ENCODE data around the gene EIF3I. TPM values are rescaled to one million over a fixed set of nuclear protein-coding genes. Genes with fewer than 3 reads are reported as not detected.
"Not testable (repeated sequence)": the region's sequence is repeated elsewhere in the genome, so short reads cannot be mapped to it uniquely, and the experiment has no call there.

The EIF3I gene
- total and polyA plus RNA-seq, 7 experiments from 2014 or later: 82.6 to 189 (median 122) TPM

- H3K36me3 ChIP-seq (ENCODE audit: control insufficient read depth in 2 of 3, insufficient read depth in 3 of 3, low read length in 3 of 3): peaks cover 0 to 23% (median 5%) of the 10 kb centered on the region in 3 experiments
- peak overlapping the region; percentile 63 for H3K4me3 ChIP-seq (ENCODE audit: low read length)
- H3K27me3 ChIP-seq (ENCODE audit: control insufficient read depth in 2 of 2, insufficient read depth in 2 of 2, low read length in 2 of 2): no peaks in the 10 kb centered on the region
- POLR2A ChIA-PET: interaction anchor here (2.5 to 28.2 kb wide), 5 partner anchors 3 to 79 kb away, joined by 13 to 738 read pairs (median 155); partner anchors contain the start of genes FAM167B, HDAC1, LCK and MARCKSL1
- intact Hi-C loops (cut with micrococcal nuclease): no loop called here
- H3K9me3 ChIP-seq (ENCODE audit: control insufficient read depth in 2 of 3, low read length in 3 of 3): no peaks in the 10 kb centered on the region
- peak overlapping the region; percentile 86 to 97 (median 94) for H3K27ac Mint-ChIP-seq
- peaks cover 38 to 42% of the 10 kb centered on the region in 2 donors for H3K4me1 ChIP-seq (ENCODE audit: control insufficient read depth in 2 of 2, insufficient read depth in 2 of 2, low read length in 2 of 2)
- CTCF ChIA-PET: interaction anchor here (1.7 kb wide), 1 partner anchor 9 kb away, joined by 10 read pairs; no protein-coding TSS in a partner anchor
- no peak for DNase-seq
- no peaks in the 10 kb centered on the region for H3K9me3 Mint-ChIP-seq
- peak overlapping the region; percentile 91 for H3K27ac ChIP-seq (ENCODE audit: low read depth, low read length)
- peaks cover 5 to 44% (median 34%) of the 10 kb centered on the region in 5 donors for H3K36me3 Mint-ChIP-seq
- H3K27me3 Mint-ChIP-seq: no peaks in the 10 kb centered on the region
- peak overlapping the region; percentile 81 to 100 (median 88) for H3K4me3 Mint-ChIP-seq
- H3K4me1 Mint-ChIP-seq: peaks cover 19 to 51% (median 48%) of the 10 kb centered on the region in 7 donors
- no peak for ATAC-seq
Measured at GRCh38 chr1:32257227-32257508, 35.0 kb downstream of the EIF3I start.

DNA sequence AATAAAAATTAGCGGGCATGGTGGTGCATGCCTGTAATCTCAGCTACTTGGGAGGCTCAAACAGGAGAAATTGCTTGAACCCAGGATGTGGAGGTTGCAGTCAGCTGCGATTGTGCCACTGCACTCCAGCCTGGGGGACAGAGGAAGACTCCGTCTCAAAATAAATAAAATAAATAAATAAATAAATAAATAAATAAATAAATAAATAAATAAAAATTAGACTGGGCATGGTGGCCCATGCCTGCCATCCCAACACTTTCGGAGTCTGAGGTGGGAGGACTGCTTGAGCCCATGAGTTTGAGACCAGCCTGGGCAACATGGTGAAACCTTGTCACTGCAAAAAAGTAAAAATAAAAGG is 41.0 kb downstream of the EIF3I start:
- intact Hi-C loops (cut with micrococcal nuclease); DNase-seq; H3K9me3 Mint-ChIP-seq; H3K9me3 ChIP-seq (ENCODE audit: control insufficient read depth in 2 of 3, low read length in 3 of 3); ATAC-seq; H3K27me3 Mint-ChIP-seq; H3K27me3 ChIP-seq (ENCODE audit: control insufficient read depth in 2 of 2, insufficient read depth in 2 of 2, low read length in 2 of 2): not testable (repeated sequence)
- Histone ChIP-seq H3K27ac (ENCODE audit: low read depth, low read length) (peak overlapping the region; percentile 70), H3K4me3 (ENCODE audit: low read length) (peak overlapping the region; percentile 33), H3K36me3 (ENCODE audit: control insufficient read depth in 2 of 3, insufficient read depth in 3 of 3, low read length in 3 of 3) (peaks cover 0 to 12% (median 11%) of the 10 kb centered on the region in 3 experiments), H3K4me1 (ENCODE audit: control insufficient read depth in 2 of 2, insufficient read depth in 2 of 2, low read length in 2 of 2) (peaks cover 56 to 76% of the 10 kb centered on the region in 2 donors)
- peak overlapping the region in 8 of 10 donors; percentile 49 to 86 (median 71) for H3K4me3 Mint-ChIP-seq
- ChIA-PET CTCF (interaction anchor here (0.6 to 1.8 kb wide), 2 partner anchors 15 to 110 kb away, joined by 3 to 5 read pairs; no protein-coding TSS in a partner anchor), POLR2A (interaction anchor here (1.0 to 25.2 kb wide), 6 partner anchors 8 to 72 kb away, joined by 3 to 738 read pairs (median 4); partner anchors contain the start of genes FAM167B and LCK)
- H3K27ac Mint-ChIP-seq: peak overlapping the region; percentile 84 to 99 (median 95)
- H3K36me3 Mint-ChIP-seq: peaks cover 3 to 30% (median 21%) of the 10 kb centered on the region in 5 donors
- H3K4me1 Mint-ChIP-seq: peaks cover 38 to 69% (median 49%) of the 10 kb centered on the region in 7 donors

DNA sequence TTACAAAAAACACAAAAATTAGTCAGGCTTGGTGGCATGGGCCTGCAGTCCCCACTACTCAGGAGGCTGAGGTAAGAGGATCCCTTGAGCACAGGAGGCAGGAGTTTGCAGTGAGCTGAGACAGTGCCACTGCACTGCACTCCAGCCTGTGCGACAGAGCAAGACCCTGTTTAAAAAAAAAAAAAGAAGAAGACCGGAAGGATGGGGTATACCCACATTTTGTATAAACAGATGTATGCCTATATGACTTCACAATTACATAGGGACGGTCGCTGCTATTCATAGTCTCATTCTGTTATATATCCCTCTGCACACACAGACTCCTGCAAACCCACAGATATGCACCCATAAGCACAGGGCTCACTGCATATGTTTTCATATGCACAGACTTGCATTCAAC is 41.5 kb downstream of the EIF3I start:
- Histone ChIP-seq H3K9me3 (ENCODE audit: control insufficient read depth in 2 of 3, low read length in 3 of 3) (no peaks in the 10 kb centered on the region), H3K4me1 (ENCODE audit: control insufficient read depth in 2 of 2, insufficient read depth in 2 of 2, low read length in 2 of 2) (peaks cover 53 to 71% of the 10 kb centered on the region in 2 donors), H3K27ac (ENCODE audit: low read depth, low read length) (peak overlapping the region; percentile 70), H3K27me3 (ENCODE audit: control insufficient read depth in 2 of 2, insufficient read depth in 2 of 2, low read length in 2 of 2) (no peaks in the 10 kb centered on the region), H3K36me3 (ENCODE audit: control insufficient read depth in 2 of 3, insufficient read depth in 3 of 3, low read length in 3 of 3) (peaks cover 0 to 12% (median 11%) of the 10 kb centered on the region in 3 experiments), H3K4me3 (ENCODE audit: low read length) (peak overlapping the region; percentile 19)
- ATAC-seq: peak; percentile 84
- DNase-seq: peak in 5 of 9 donors; percentile 51 to 61 (median 55)
- H3K27ac Mint-ChIP-seq: peak overlapping the region; percentile 84 to 99 (median 95)
- intact Hi-C loops (cut with micrococcal nuclease): loop anchor here in 1 of 2 donors (1.0 kb wide), 2 partner anchors 7 to 10 kb away; no protein-coding TSS in a partner anchor
- peaks cover 3 to 29% (median 21%) of the 10 kb centered on the region in 5 donors for H3K36me3 Mint-ChIP-seq
- ChIA-PET CTCF (interaction anchor here (0.6 kb wide), 1 partner anchor 109 kb away, joined by 3 read pairs; no protein-coding TSS in a partner anchor), POLR2A (interaction anchor here (1.1 to 25.2 kb wide), 5 partner anchors 8 to 72 kb away, joined by 3 to 738 read pairs (median 5); partner anchors contain the start of genes FAM167B and LCK)
- H3K9me3 Mint-ChIP-seq: peaks cover 0 to 4% (median 0%) of the 10 kb centered on the region in 11 donors
- H3K4me3 Mint-ChIP-seq: peak overlapping the region; percentile 54 to 86 (median 78)
- H3K4me1 Mint-ChIP-seq: peaks cover 38 to 66% (median 49%) of the 10 kb centered on the region in 7 donors
- no peaks in the 10 kb centered on the region for H3K27me3 Mint-ChIP-seq

GRCh38 chr1:32265846-32266245 is 43.6 kb downstream of the EIF3I start:
- H3K36me3 Mint-ChIP-seq: peaks cover 3 to 25% (median 13%) of the 10 kb centered on the region in 5 donors

GRCh38 chr1:32266921-32267591 is 44.8 kb downstream of the EIF3I start:
- Mint-ChIP-seq H3K36me3 (peaks cover 3 to 34% (median 13%) of the 10 kb centered on the region in 5 donors), H3K27me3 (no peaks in the 10 kb centered on the region), H3K9me3 (peaks cover 0 to 4% (median 0%) of the 10 kb centered on the region in 11 donors), H3K27ac (peak overlapping the region; percentile 93 to 100 (median 99)), H3K4me3 (peak overlapping the region; percentile 70 to 96 (median 86)), H3K4me1 (peaks cover 42 to 72% (median 54%) of the 10 kb centered on the region in 7 donors)
- intact Hi-C loops (cut with micrococcal nuclease): loop anchor here in 1 of 2 donors (1.0 kb wide), 1 partner anchor 17 kb away; no protein-coding TSS in a partner anchor
- Histone ChIP-seq H3K27ac (ENCODE audit: low read depth, low read length) (peak overlapping the region; percentile 64), H3K36me3 (ENCODE audit: control insufficient read depth in 2 of 3, insufficient read depth in 3 of 3, low read length in 3 of 3) (peaks cover 0 to 7% (median 0%) of the 10 kb centered on the region in 3 experiments), H3K27me3 (ENCODE audit: control insufficient read depth in 2 of 2, insufficient read depth in 2 of 2, low read length in 2 of 2) (no peaks in the 10 kb centered on the region), H3K4me1 (ENCODE audit: control insufficient read depth in 2 of 2, insufficient read depth in 2 of 2, low read length in 2 of 2) (peaks cover 55 to 78% of the 10 kb centered on the region in 2 donors), H3K9me3 (ENCODE audit: control insufficient read depth in 2 of 3, low read length in 3 of 3) (no peaks in the 10 kb centered on the region), H3K4me3 (ENCODE audit: low read length) (peak overlapping the region; percentile 18)
- ChIA-PET POLR2A (interaction anchor here (0.6 to 25.2 kb wide), 4 partner anchors 19 to 1030 kb away, joined by 3 to 738 read pairs (median 6); partner anchors contain the start of genes FAM167B, HDAC1 and LCK), CTCF (interaction anchor here (0.7 to 2.7 kb wide), 7 partner anchors 9 to 51 kb away, joined by 3 to 7 read pairs (median 4); partner anchors contain the start of gene FAM167B)
- ATAC-seq (peak; percentile 69), DNase-seq (peak in 6 of 9 donors; percentile 41 to 68 (median 52))

More at GRCh38 chr1:32265846-32266245, 43.6 kb downstream of the EIF3I start:
- peaks cover 0 to 7% (median 5%) of the 10 kb centered on the region in 3 experiments for H3K36me3 ChIP-seq (ENCODE audit: control insufficient read depth in 2 of 3, insufficient read depth in 3 of 3, low read length in 3 of 3)
- intact Hi-C loops (cut with micrococcal nuclease): no loop called here
- no peaks in the 10 kb centered on the region for H3K9me3 ChIP-seq (ENCODE audit: control insufficient read depth in 2 of 3, low read length in 3 of 3)
- POLR2A ChIA-PET: interaction anchor here (0.6 to 25.2 kb wide), 11 partner anchors 8 to 281 kb away, joined by 3 to 738 read pairs (median 6); partner anchors contain the start of genes FAM167B, HDAC1, LCK and MARCKSL1
- peak overlapping the region; percentile 12 to 84 (median 72) for H3K4me3 Mint-ChIP-seq
- DNase-seq: no peak
- peak overlapping the region; percentile 85 to 99 (median 95) for H3K27ac Mint-ChIP-seq
- no peaks in the 10 kb centered on the region for H3K27me3 Mint-ChIP-seq
- CTCF ChIA-PET: interaction anchor here (0.7 to 2.7 kb wide), 5 partner anchors 12 to 25 kb away, joined by 3 to 7 read pairs (median 4); partner anchors contain the start of gene FAM167B
- ATAC-seq: no peak
- peak overlapping the region; percentile 11 for H3K4me3 ChIP-seq (ENCODE audit: low read length)
- no peaks in the 10 kb centered on the region for H3K27me3 ChIP-seq (ENCODE audit: control insufficient read depth in 2 of 2, insufficient read depth in 2 of 2, low read length in 2 of 2)
- peaks cover 31 to 61% (median 42%) of the 10 kb centered on the region in 7 donors for H3K4me1 Mint-ChIP-seq
- H3K27ac ChIP-seq (ENCODE audit: low read depth, low read length): peak overlapping the region; percentile 70
- H3K4me1 ChIP-seq (ENCODE audit: control insufficient read depth in 2 of 2, insufficient read depth in 2 of 2, low read length in 2 of 2): peaks cover 43 to 70% of the 10 kb centered on the region in 2 donors
- peaks cover 0 to 4% (median 0%) of the 10 kb centered on the region in 11 donors for H3K9me3 Mint-ChIP-seq

DNA sequence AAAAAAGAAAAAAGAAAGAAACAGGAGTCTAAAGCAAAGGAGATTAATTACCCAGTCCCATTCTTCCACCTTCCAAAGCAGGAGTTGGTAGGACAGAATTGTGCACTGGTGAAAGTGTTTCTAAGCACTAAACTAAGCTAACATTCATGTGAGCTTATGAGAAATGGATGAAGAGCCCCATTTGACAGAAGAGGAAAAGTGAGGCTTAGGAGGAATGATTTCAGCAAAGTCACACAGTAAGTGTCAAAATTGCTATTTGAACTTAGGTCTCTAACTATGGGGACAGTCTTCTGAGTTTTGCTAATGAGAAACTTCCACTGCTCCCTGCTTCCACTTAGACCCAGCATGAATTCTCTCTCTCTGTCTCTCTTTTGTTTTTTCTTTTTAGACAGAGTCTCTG is 47.5 kb downstream of the EIF3I start:
- Mint-ChIP-seq H3K27me3 (no peaks in the 10 kb centered on the region), H3K36me3 (peaks cover 3 to 38% (median 15%) of the 10 kb centered on the region in 5 donors), H3K27ac (peak overlapping the region; percentile 40 to 96 (median 86)), H3K9me3 (peaks cover 0 to 8% (median 0%) of the 10 kb centered on the region in 11 donors), H3K4me3 (peak overlapping the region in 9 of 10 donors; percentile 6 to 53 (median 44)), H3K4me1 (peaks cover 53 to 77% (median 63%) of the 10 kb centered on the region in 7 donors)
- Histone ChIP-seq H3K9me3 (ENCODE audit: control insufficient read depth in 2 of 3, low read length in 3 of 3) (no peaks in the 10 kb centered on the region), H3K4me3 (ENCODE audit: low read length) (no peak overlapping the region), H3K27me3 (ENCODE audit: control insufficient read depth in 2 of 2, insufficient read depth in 2 of 2, low read length in 2 of 2) (no peaks in the 10 kb centered on the region), H3K36me3 (ENCODE audit: control insufficient read depth in 2 of 3, insufficient read depth in 3 of 3, low read length in 3 of 3) (peaks cover 4 to 6% (median 6%) of the 10 kb centered on the region in 3 experiments), H3K4me1 (ENCODE audit: control insufficient read depth in 2 of 2, insufficient read depth in 2 of 2, low read length in 2 of 2) (peaks cover 59 to 76% of the 10 kb centered on the region in 2 donors), H3K27ac (ENCODE audit: low read depth, low read length) (peak overlapping the region; percentile 41)
- DNase-seq (no peak), ATAC-seq (no peak)
- ChIA-PET CTCF (interaction anchor here (0.7 to 1.4 kb wide), 5 partner anchors 12 to 29 kb away, joined by 3 to 5 read pairs (median 4); no protein-coding TSS in a partner anchor), POLR2A (interaction anchor here (0.6 to 25.2 kb wide), 3 partner anchors 13 to 48 kb away, joined by 4 to 738 read pairs (median 5); partner anchors contain the start of genes EIF3I, FAM167B, LCK and TMEM234)
- intact Hi-C loops (cut with micrococcal nuclease): no loop called here

Data from naive thymus-derived CD4-positive, alpha-beta T cell (primary cell).